ENCODE data around the gene TRANK1. TPM values are rescaled to one million over a fixed set of nuclear protein-coding genes. Genes with fewer than 3 reads are reported as not detected.

Gene TRANK1
- total RNA-seq, 1 donor from 2014 or later: 24.9 TPM

- Mint-ChIP-seq H3K27me3 (ENCODE audit: unreplicated experiment) (peaks cover 14% of the 10 kb centered on the region), H3K4me3 (ENCODE audit: unreplicated experiment) (no peak overlapping the region), H3K9me3 (ENCODE audit: unreplicated experiment) (peaks cover 2% of the 10 kb centered on the region), H3K36me3 (ENCODE audit: unreplicated experiment) (no peaks in the 10 kb centered on the region), H3K4me1 (ENCODE audit: unreplicated experiment) (no peaks in the 10 kb centered on the region), H3K27ac (ENCODE audit: unreplicated experiment) (no peak overlapping the region)
- DNase-seq (ENCODE audit: extremely low spot score, unreplicated experiment): no peak
- TF ChIP-seq CTCF (IDR thresholded peaks at IDR 0.05): no peak
Measured at GRCh38 chr3:36800533-36801116, 144.2 kb downstream of the TRANK1 start.

DNA sequence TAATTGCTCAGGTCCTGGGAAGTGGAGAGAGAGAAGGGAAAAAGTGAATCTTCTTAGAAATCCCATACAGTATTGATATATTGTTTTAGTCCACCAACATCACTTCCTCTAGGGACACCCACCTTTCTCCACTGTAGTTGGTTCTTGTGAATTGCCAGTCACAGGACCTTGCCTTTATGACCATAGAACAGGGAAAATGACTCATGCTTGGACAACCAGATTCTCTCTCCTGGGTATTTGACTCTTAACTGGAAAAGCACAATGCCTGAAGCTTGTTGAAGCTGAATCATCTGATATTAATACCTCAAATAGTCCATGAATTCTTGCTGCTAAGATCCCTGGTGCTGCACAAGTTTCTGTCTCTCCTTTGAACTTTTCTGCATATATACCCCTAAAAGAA lies 148.0 kb downstream of the TRANK1 start:
- no peaks in the 10 kb centered on the region for H3K9me3 Mint-ChIP-seq (ENCODE audit: unreplicated experiment)
- H3K27me3 Mint-ChIP-seq (ENCODE audit: unreplicated experiment): peaks cover 19% of the 10 kb centered on the region
- no peak for TF ChIP-seq CTCF (IDR thresholded peaks at IDR 0.05)
- no peak for DNase-seq (ENCODE audit: extremely low spot score, unreplicated experiment)
- no peak overlapping the region for H3K4me3 Mint-ChIP-seq (ENCODE audit: unreplicated experiment)
- H3K27ac Mint-ChIP-seq (ENCODE audit: unreplicated experiment): no peak overlapping the region
- H3K36me3 Mint-ChIP-seq (ENCODE audit: unreplicated experiment): no peaks in the 10 kb centered on the region
- no peaks in the 10 kb centered on the region for H3K4me1 Mint-ChIP-seq (ENCODE audit: unreplicated experiment)

- H3K4me3 Mint-ChIP-seq (ENCODE audit: unreplicated experiment): no peak overlapping the region
Measured at GRCh38 chr3:36796161-36796560, 148.7 kb downstream of the TRANK1 start.

DNA sequence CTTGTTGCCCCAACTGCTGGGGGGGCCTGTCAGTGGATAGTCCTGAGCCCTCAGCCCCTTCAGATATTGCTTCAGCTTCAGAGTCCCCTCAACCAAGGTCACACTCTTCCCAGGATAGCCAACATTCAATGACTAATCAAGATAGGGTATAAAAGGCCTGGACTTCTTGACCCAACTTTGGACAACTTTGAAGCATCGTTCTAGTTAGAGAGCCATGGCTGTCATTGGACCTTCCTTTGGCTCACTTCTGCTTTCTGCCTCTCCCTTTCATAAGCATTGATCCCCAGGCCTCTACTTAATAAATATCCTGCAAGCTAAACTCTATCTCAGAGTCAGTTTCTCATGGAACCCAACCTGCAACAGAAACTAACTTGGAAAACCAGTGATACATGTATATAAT lies 149.2 kb downstream of the TRANK1 start:
- Mint-ChIP-seq H3K9me3 (ENCODE audit: unreplicated experiment) (no peaks in the 10 kb centered on the region), H3K4me1 (ENCODE audit: unreplicated experiment) (no peaks in the 10 kb centered on the region), H3K27me3 (ENCODE audit: unreplicated experiment) (peaks cover 22% of the 10 kb centered on the region), H3K36me3 (ENCODE audit: unreplicated experiment) (no peaks in the 10 kb centered on the region), H3K4me3 (ENCODE audit: unreplicated experiment) (no peak overlapping the region), H3K27ac (ENCODE audit: unreplicated experiment) (no peak overlapping the region)
- no peak for DNase-seq (ENCODE audit: extremely low spot score, unreplicated experiment)
- TF ChIP-seq CTCF (IDR thresholded peaks at IDR 0.05): no peak

More at GRCh38 chr3:36796161-36796560, 148.7 kb downstream of the TRANK1 start:
- Mint-ChIP-seq H3K27me3 (ENCODE audit: unreplicated experiment) (peaks cover 20% of the 10 kb centered on the region), H3K27ac (ENCODE audit: unreplicated experiment) (no peak overlapping the region), H3K36me3 (ENCODE audit: unreplicated experiment) (no peaks in the 10 kb centered on the region), H3K4me1 (ENCODE audit: unreplicated experiment) (no peaks in the 10 kb centered on the region), H3K9me3 (ENCODE audit: unreplicated experiment) (no peaks in the 10 kb centered on the region)
- no peak for DNase-seq (ENCODE audit: extremely low spot score, unreplicated experiment)
- no peak for TF ChIP-seq CTCF (IDR thresholded peaks at IDR 0.05)

DNA sequence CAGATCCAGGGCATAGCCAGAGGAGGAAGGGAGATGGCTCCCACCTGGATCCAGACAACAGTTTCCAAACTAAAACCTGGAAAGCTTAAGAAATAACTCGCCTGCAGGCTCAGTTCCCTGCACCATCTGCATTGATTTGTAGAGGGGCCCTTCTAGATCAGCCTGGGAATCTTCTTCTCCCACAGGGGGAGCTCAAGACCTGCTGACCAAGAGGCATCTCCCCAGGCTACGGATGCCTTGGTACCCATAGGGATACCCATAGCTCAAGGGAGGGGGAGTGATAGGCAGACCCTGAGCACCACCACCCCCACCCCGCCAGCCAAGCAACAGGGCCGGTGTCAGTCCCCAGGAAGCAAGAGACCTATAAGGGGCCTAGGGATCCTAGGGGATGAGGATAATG lies 152.5 kb downstream of the TRANK1 start:
- Mint-ChIP-seq H3K9me3 (ENCODE audit: unreplicated experiment) (no peaks in the 10 kb centered on the region), H3K27ac (ENCODE audit: unreplicated experiment) (no peak overlapping the region), H3K4me1 (ENCODE audit: unreplicated experiment) (no peaks in the 10 kb centered on the region), H3K27me3 (ENCODE audit: unreplicated experiment) (peaks cover 40% of the 10 kb centered on the region), H3K4me3 (ENCODE audit: unreplicated experiment) (no peak overlapping the region), H3K36me3 (ENCODE audit: unreplicated experiment) (no peaks in the 10 kb centered on the region)
- DNase-seq (ENCODE audit: extremely low spot score, unreplicated experiment): no peak
- peak; percentile 39 for TF ChIP-seq CTCF (IDR thresholded peaks at IDR 0.05)

All from osteocyte (in vitro differentiated cells).